ENCODE measurements around the gene HMGCLL1. TPM values are rescaled to one million over a fixed set of nuclear protein-coding genes. Genes with fewer than 3 reads are reported as not detected.

HMGCLL1 gene
- polyA plus RNA-seq, 1 experiment, result 0.15 TPM

- Histone ChIP-seq H3K27me3 (ENCODE audit: control insufficient read depth, insufficient read depth, low read length) (no peaks in the 10 kb centered on the region), H3K4me3 (ENCODE audit: low read depth, low read length) (no peak overlapping the region), H3K9me3 (ENCODE audit: control insufficient read depth, insufficient read depth, low read length) (no peaks in the 10 kb centered on the region), H3K27ac (ENCODE audit: low read depth, low read length) (no peak overlapping the region)
- no peak for DNase-seq (ENCODE audit: low read depth, low spot score)
- CTCF ChIA-PET, result interaction anchor here (1.1 kb wide), 1 partner anchor 444 kb away, joined by 3 read pairs; no protein-coding TSS in a partner anchor
- POLR2A ChIA-PET, result no interaction called here
- TF ChIP-seq CTCF (IDR thresholded peaks at IDR 0.05; ENCODE audit: low read depth, low read length), result no peak
Observed at GRCh38 chr6:55497694-55498093, 81.3 kb downstream of the HMGCLL1 start.

GRCh38 chr6:55496201-55496600, 82.8 kb downstream of the HMGCLL1 start:
- H3K4me3 ChIP-seq (ENCODE audit: low read depth, low read length), result no peak overlapping the region
- TF ChIP-seq CTCF (IDR thresholded peaks at IDR 0.05; ENCODE audit: low read depth, low read length), result no peak
- DNase-seq (ENCODE audit: low read depth, low spot score), result no peak
- no peaks in the 10 kb centered on the region for H3K27me3 ChIP-seq (ENCODE audit: control insufficient read depth, insufficient read depth, low read length)
- ChIA-PET CTCF (interaction anchor here (1.3 kb wide), 1 partner anchor 50 kb away, joined by 3 read pairs; no protein-coding TSS in a partner anchor), POLR2A (no interaction called here)
- no peak overlapping the region for H3K27ac ChIP-seq (ENCODE audit: low read depth, low read length)
- no peaks in the 10 kb centered on the region for H3K9me3 ChIP-seq (ENCODE audit: control insufficient read depth, insufficient read depth, low read length)

GRCh38 chr6:55495277-55495676, 83.7 kb downstream of the HMGCLL1 start:
- Histone ChIP-seq H3K4me3 (ENCODE audit: low read depth, low read length) (no peak overlapping the region), H3K9me3 (ENCODE audit: control insufficient read depth, insufficient read depth, low read length) (no peaks in the 10 kb centered on the region), H3K27ac (ENCODE audit: low read depth, low read length) (no peak overlapping the region), H3K27me3 (ENCODE audit: control insufficient read depth, insufficient read depth, low read length) (no peaks in the 10 kb centered on the region)
- TF ChIP-seq CTCF (IDR thresholded peaks at IDR 0.05; ENCODE audit: low read depth, low read length), result no peak
- ChIA-PET CTCF (interaction anchor here (0.6 to 1.3 kb wide), 2 partner anchors 49 to 391 kb away, joined by 3 read pairs; no protein-coding TSS in a partner anchor), POLR2A (no interaction called here)
- DNase-seq (ENCODE audit: low read depth, low spot score), result no peak

GRCh38 chr6:55494411-55494810, 84.6 kb downstream of the HMGCLL1 start:
- Histone ChIP-seq H3K27me3 (ENCODE audit: control insufficient read depth, insufficient read depth, low read length) (no peaks in the 10 kb centered on the region), H3K27ac (ENCODE audit: low read depth, low read length) (no peak overlapping the region), H3K9me3 (ENCODE audit: control insufficient read depth, insufficient read depth, low read length) (no peaks in the 10 kb centered on the region), H3K4me3 (ENCODE audit: low read depth, low read length) (no peak overlapping the region)
- ChIA-PET POLR2A (no interaction called here), CTCF (interaction anchor here (0.6 kb wide), 1 partner anchor 201 kb away, joined by 4 read pairs; no protein-coding TSS in a partner anchor)
- no peak for TF ChIP-seq CTCF (IDR thresholded peaks at IDR 0.05; ENCODE audit: low read depth, low read length)
- DNase-seq (ENCODE audit: low read depth, low spot score), result no peak

GRCh38 chr6:55492259-55492658, 86.7 kb downstream of the HMGCLL1 start:
- H3K27me3 ChIP-seq (ENCODE audit: control insufficient read depth, insufficient read depth, low read length), result no peaks in the 10 kb centered on the region
- no peak overlapping the region for H3K27ac ChIP-seq (ENCODE audit: low read depth, low read length)
- CTCF ChIA-PET, result no interaction called here
- POLR2A ChIA-PET, result no interaction called here
- no peaks in the 10 kb centered on the region for H3K9me3 ChIP-seq (ENCODE audit: control insufficient read depth, insufficient read depth, low read length)
- TF ChIP-seq CTCF (IDR thresholded peaks at IDR 0.05; ENCODE audit: low read depth, low read length), result no peak
- no peak overlapping the region for H3K4me3 ChIP-seq (ENCODE audit: low read depth, low read length)
- no peak for DNase-seq (ENCODE audit: low read depth, low spot score)
